T1000 (cell line): ENCODE results near the gene MRM2.

Source experiments
- DNase-seq: peaks from one replicate; lab custom pipeline; 2025; ENCODE audit warnings: mixed read lengths; lab: John Stamatoyannopoulos, UW

Gene MRM2

DNA sequence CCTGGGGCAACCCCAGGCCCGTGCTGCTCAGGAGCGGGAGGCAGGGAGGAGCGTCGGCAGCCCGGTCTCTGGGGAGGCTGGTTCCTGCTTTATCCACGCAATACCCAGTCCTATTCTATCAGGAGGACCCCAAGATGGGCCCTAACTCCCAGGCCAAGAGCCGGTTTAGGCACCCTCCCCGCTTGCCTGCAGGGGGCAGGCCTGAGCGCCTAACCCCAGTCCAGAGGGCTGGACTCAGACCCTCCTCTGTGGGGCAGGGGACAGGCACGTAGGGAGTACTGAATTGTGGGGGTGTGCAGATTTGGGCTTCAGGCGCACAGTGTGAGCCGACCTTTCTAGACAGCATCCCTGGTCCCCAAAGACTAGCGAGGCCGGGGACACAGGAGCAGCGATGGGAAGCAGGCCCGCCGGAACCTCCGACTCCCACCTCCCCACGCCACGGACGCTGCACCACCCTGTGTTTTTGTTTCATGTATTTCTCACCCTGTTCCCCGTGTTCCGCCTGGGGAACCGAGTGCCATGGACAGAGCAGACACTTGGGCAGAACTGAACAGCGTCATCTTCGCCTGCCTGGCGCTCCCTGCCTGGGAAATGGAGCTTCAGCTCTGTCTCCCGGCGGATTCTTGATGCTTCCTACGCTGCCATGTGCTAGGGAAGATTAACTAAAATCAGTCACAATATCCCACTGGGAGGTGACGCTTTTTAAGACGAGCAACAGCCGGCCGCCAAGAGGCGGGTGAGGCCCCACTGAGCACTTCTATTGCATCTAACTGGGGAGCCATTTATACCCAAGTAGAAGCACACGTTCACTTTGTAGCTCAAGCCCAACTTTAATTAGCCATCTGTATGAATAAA is 5.4 kb upstream of the MRM2 start:
- no peak for DNase-seq

- DNase-seq, result no peak
Observed at GRCh38 chr7:2245883-2246675, 4.1 kb upstream of the MRM2 start.

DNA sequence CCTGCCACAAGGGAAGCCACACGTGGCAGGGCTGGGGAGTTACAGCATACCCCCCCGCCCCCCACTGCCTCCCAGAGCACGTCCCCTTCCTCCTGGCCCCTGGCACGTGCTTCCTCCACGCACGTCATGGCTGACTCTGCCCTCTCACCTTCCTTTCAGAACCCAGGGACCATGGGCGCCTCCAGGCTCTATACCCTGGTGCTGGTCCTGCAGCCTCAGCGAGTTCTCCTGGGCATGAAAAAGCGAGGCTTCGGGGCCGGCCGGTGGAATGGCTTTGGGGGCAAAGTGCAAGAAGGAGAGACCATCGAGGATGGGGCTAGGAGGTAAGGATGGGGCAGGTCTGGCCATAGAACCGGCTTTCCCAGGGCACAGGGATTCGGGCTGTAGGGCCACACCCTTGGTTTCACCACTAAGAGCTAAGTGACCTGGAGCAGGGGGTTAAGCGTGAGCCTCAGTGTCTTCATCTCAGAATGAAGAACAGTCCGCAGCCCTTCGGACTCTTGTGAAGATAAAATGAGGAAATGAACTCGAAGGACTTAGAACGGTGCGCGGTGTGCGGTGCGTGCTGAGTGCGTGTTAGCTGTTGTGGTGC is 2.5 kb upstream of the MRM2 start:
- no peak for DNase-seq

- no peak for DNase-seq
Observed at GRCh38 chr7:2243458-2243857, 1.5 kb upstream of the MRM2 start.

DNA sequence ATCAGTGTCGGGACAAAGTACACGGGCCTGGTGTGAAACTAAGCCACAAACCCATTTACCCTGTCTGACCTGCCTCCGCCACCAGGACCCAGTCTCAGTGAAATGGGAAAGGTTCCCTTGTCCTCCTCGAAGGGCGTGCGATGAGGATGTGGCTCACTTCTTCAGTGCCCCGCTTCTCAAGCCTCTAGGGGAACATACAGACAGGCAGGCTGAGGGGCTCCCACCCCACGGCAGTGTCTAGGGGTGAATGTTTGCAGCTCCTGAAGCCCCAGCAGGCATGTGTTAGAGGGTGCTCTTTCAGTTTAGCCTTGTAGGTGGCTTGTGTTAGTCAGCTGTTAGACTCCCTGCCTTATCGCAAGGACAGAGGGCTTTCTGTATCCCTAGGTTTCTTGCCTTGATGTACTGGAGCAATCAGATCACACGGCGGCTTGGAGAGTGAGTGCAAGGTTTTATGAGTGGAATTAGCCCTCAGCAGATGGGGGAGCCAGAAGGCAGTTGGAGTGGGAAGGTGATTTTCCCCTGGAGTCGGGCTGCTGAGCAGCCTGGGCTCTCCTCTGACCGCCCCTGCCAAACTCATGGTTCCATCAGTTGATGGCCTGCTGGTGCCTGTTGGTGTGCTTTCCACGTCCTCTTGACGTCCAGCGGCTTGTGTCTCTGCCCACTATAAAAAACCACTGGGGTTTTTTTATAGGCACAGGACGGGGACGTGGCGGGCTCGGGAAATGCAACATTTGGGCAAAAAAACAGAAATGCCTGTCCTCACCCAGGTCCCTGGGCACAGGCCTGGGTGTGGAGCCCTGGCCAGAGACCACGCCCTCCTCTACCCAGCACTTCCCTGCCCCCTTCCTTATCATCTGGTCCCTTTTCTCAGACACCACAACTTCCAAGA is 780 bp upstream of the MRM2 start:
- no peak for DNase-seq

DNA sequence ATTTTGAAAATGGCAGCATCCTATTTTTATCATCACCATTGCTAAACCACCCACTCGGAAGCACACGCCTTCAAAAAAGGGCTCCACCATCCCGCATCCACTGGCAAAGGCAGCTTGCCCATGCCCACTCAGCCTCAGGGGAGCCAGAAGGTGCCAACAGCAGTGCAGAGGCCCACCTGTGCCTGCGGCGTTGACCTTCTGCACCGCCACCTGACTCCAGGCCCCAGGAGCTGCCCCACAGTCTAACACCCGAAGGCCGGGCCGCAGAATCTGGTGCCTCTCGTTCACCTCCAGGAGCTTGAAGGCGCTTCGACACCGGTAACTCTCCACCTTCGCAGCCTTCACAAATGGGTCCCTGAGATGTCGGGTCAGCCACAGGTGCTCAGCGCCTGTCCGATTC is 2.8 kb downstream of the MRM2 start:
- no peak for DNase-seq

DNA sequence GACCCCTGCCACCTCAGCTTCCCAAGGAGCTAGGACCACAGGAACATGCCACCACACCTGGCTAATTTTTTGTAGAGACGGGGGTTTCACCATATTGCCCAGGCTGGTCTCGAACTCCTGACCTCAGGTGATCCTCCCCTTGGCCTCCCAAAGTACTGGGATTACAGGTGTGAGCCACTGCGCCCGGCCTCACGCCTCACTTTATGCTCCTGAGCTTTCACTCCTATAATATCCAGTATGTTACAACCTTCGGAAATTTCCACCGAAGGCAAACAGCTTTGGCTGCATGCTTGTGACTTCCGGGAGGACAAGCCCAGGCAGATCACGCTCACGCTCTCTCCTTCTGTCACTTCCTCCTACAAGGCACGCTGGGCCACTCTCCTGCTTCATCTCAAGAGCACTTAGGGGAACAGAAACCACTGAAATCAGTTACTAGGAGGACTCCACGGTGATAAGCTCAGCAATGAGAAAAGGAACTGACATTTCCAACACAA is 4.8 kb downstream of the MRM2 start:
- DNase-seq, result no peak

GRCh38 chr7:2233926-2234325 is 8.1 kb downstream of the MRM2 start:
- no peak for DNase-seq

GRCh38 chr7:2232766-2233520 is 9.1 kb downstream of the MRM2 start, which contains the start of gene MAD1L1:
TSS of gene MAD1L1 (minus strand) at chr7:2232945. CDS start at chr7:2230133, 2,812 bp downstream.
- peak; percentile 87 for DNase-seq

- DNase-seq, result no peak
Observed at GRCh38 chr7:2231992-2232765, 9.8 kb downstream of the MRM2 start.

GRCh38 chr7:2230882-2231281 is 11.1 kb downstream of the MRM2 start:
- no peak for DNase-seq

DNA sequence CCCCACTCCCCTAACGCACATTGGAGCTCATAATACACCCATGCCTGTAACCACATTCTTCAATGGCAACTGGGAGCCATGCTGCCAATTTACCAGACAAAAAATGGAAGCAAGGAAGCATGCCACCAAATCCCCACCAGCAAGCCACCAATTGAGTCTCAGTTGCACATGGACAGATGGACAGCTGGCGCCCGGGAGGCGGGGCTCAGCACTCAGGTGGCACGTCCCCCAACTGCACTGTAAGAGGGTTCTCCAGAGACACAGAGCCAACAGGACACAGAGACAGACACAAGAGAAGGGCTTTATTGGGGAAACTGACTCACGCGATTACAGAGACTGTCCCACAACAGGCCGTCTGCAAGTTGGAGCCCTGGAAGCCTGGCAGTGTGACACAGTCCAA is 11.8 kb downstream of the MRM2 start:
- no peak for DNase-seq

GRCh38 chr7:2229467-2229866 is 12.5 kb downstream of the MRM2 start:
- no peak for DNase-seq

- no peak for DNase-seq
Observed at GRCh38 chr7:2228921-2229320, 13.1 kb downstream of the MRM2 start.

- no peak for DNase-seq
Observed at GRCh38 chr7:2227699-2228098, 14.3 kb downstream of the MRM2 start.

DNA sequence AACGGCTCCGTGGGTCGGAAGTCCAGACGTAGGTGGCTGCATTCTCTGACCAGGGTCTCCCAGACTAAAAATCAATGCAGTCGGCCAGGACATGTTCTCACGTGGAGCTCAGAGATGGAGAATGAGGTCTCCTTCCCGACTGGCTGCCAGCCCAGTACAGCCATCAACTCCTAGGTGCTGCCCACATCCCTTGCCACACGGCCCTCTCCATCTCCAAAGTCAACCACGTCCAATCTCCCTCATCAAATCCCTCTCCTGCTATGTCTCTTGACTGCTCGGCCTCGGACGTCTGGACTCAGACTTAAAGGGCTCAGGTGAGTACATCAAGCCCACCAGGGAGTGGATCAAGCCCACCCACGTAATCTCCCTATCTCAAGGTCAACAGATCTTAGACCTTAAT is 16.2 kb downstream of the MRM2 start:
- DNase-seq, result no peak

GRCh38 chr7:2225336-2225735 is 16.7 kb downstream of the MRM2 start:
- DNase-seq, result no peak

DNA sequence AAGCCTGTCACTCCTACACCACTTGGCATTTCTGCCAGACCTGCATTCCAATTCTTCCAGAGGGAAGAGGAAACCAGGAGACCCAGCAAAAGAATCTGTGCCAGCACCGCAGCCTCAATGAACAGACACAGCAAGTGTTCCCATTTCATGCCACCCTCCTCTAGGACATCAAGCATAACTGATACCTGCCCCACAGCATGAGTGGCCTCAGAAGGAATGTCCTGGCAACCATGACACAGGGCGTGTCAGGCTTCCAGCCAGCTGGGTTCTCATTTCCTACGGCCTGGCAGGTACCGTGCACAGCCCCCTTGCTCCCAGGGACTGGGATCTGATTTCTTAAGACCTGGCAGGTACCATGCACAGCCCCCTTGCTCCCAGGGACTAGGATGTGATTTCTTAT is 17.1 kb downstream of the MRM2 start:
- DNase-seq, result no peak

DNA sequence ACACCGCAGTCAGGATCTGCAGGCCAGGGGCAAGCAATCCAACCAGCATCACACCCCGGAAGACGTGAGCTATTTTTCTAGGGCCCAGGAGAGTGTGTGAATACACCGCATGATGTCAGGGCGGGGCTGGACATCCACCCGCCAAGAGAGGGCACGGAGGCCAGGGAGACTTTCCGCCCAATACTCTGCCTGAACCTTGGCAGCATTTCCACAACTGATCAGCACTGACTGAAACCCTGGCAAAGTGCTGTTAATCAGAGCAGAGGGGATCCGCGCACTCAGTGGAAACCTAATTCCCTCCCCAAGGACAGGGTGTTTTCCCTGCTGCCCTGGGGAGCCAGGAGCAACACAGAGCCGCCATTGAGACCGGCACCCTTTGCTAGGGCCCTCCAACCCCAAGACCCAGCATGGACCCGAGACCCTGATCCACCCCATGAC is 17.5 kb downstream of the MRM2 start:
- no peak for DNase-seq

- DNase-seq, result no peak
Observed at GRCh38 chr7:2223321-2223720, 18.7 kb downstream of the MRM2 start.
